ENCODE data around the gene PIP4K2A.

PIP4K2A gene

GRCh38 chr10:22617516-22617915, 96.9 kb downstream of the PIP4K2A start:
- DNase-seq: no peak

- DNase-seq: no peak
Observed at GRCh38 chr10:22617051-22617450, 97.3 kb downstream of the PIP4K2A start.

- DNase-seq: peak; percentile 33
Observed at GRCh38 chr10:22615819-22616499, 98.4 kb downstream of the PIP4K2A start.

GRCh38 chr10:22615101-22615500, 99.3 kb downstream of the PIP4K2A start:
- no peak for DNase-seq

- DNase-seq: no peak
Observed at GRCh38 chr10:22613011-22613410, 101.4 kb downstream of the PIP4K2A start.

GRCh38 chr10:22612318-22612717, 102.1 kb downstream of the PIP4K2A start:
- no peak for DNase-seq

- DNase-seq: no peak
Observed at GRCh38 chr10:22611425-22612115, 102.8 kb downstream of the PIP4K2A start.

GRCh38 chr10:22610610-22611009, 103.8 kb downstream of the PIP4K2A start:
- DNase-seq: no peak

GRCh38 chr10:22609719-22610465, 104.5 kb downstream of the PIP4K2A start:
- DNase-seq: no peak

GRCh38 chr10:22609251-22609650, 105.1 kb downstream of the PIP4K2A start:
- no peak for DNase-seq

GRCh38 chr10:22607261-22607660, 107.1 kb downstream of the PIP4K2A start:
- no peak for DNase-seq

GRCh38 chr10:22606164-22606614, 108.2 kb downstream of the PIP4K2A start:
- no peak for DNase-seq

- no peak for DNase-seq
Observed at GRCh38 chr10:22605168-22605567, 109.2 kb downstream of the PIP4K2A start.

- no peak for DNase-seq
Observed at GRCh38 chr10:22604344-22605126, 109.8 kb downstream of the PIP4K2A start.

- no peak for DNase-seq
Observed at GRCh38 chr10:22603581-22603980, 110.8 kb downstream of the PIP4K2A start.

GRCh38 chr10:22601618-22602017, 112.8 kb downstream of the PIP4K2A start:
- DNase-seq: no peak

- no peak for DNase-seq
Observed at GRCh38 chr10:22599636-22600228, 114.6 kb downstream of the PIP4K2A start.

- DNase-seq: no peak
Observed at GRCh38 chr10:22599048-22599561, 115.3 kb downstream of the PIP4K2A start.

GRCh38 chr10:22598478-22598877, 115.9 kb downstream of the PIP4K2A start:
- DNase-seq: no peak

GRCh38 chr10:22597138-22597537, 117.2 kb downstream of the PIP4K2A start:
- no peak for DNase-seq

GRCh38 chr10:22593636-22594198, 120.7 kb downstream of the PIP4K2A start:
- DNase-seq: no peak

GRCh38 chr10:22593026-22593425, 121.4 kb downstream of the PIP4K2A start:
- DNase-seq: no peak

All from NCI-H2227 treated with DMSO at 0.1 percent for 48 hours (cell line).